HG03565 (cell line): ENCODE results near the gene FAAP20.

ENCODE experiments used
- ATAC-seq: cut with Tn5 transposase; IDR thresholded peaks from one replicate; pipeline ENCODE4 v1.9.1; 2021; ENCODE audit warnings: mild to moderate bottlenecking, moderate library complexity; ENCODE audit not compliant: unreplicated experiment

Gene FAAP20

GRCh38 chr1:2212532-2213491 lies 18.2 kb upstream of the FAAP20 start:
- ATAC-seq, result no peak

- no peak for ATAC-seq
Observed at GRCh38 chr1:2212274-2212531, 17.6 kb upstream of the FAAP20 start.

GRCh38 chr1:2210786-2211185 lies 16.2 kb upstream of the FAAP20 start:
- ATAC-seq, result no peak

- ATAC-seq, result no peak
Observed at GRCh38 chr1:2210084-2210653, 15.6 kb upstream of the FAAP20 start.

GRCh38 chr1:2209400-2210083 lies 15.0 kb upstream of the FAAP20 start:
- no peak for ATAC-seq

- ATAC-seq, result no peak
Observed at GRCh38 chr1:2208309-2209239, 14.0 kb upstream of the FAAP20 start.

GRCh38 chr1:2206813-2207487 lies 12.4 kb upstream of the FAAP20 start:
- no peak for ATAC-seq

GRCh38 chr1:2205191-2205952 lies 10.8 kb upstream of the FAAP20 start:
- ATAC-seq, result no peak

GRCh38 chr1:2204415-2205190 lies 10.0 kb upstream of the FAAP20 start:
- ATAC-seq, result no peak

- no peak for ATAC-seq
Observed at GRCh38 chr1:2203671-2204414, 9.3 kb upstream of the FAAP20 start.

GRCh38 chr1:2202843-2203601 lies 8.4 kb upstream of the FAAP20 start:
- ATAC-seq, result no peak

- no peak for ATAC-seq
Observed at GRCh38 chr1:2202008-2202575, 7.5 kb upstream of the FAAP20 start.

- no peak for ATAC-seq
Observed at GRCh38 chr1:2201062-2201461, 6.5 kb upstream of the FAAP20 start.

GRCh38 chr1:2200308-2200943 lies 5.9 kb upstream of the FAAP20 start:
- no peak for ATAC-seq

GRCh38 chr1:2199042-2199810 lies 4.7 kb upstream of the FAAP20 start:
- ATAC-seq, result no peak

- ATAC-seq, result no peak
Observed at GRCh38 chr1:2198571-2198970, 4.0 kb upstream of the FAAP20 start.
